Epithelial cell of proximal tubule (primary cell): ENCODE data around the gene SHKBP1. TPM values are rescaled to one million over a fixed set of nuclear protein-coding genes. Genes with fewer than 3 reads are reported as not detected.

Experiments
- DNase-seq: peaks from one replicate; pipeline ENCODE4 v3.0.0-alpha.2; 2011; ENCODE audit warnings: low read depth
- H3K4me3 ChIP-seq: 2 replicates; pipeline ENCODE4 v1.5.1; 2011; ENCODE audit warnings: low read depth, mild to moderate bottlenecking, low read length
- total RNA-seq: library from RNA; depleted of rRNA; stranded (reverse); fragments of >200 nt; gene quantifications from 2 replicates; pipeline ENCODE4 v1.2.3, GENCODE V29; 2015
- TF ChIP-seq, protein P1 (sequence below): conservative IDR thresholded peaks from 2 replicates; pipeline ENCODE4 v1.5.1; 2012; ENCODE audit warnings: low read depth, mild to moderate bottlenecking, low read length

SHKBP1 gene, protein sequence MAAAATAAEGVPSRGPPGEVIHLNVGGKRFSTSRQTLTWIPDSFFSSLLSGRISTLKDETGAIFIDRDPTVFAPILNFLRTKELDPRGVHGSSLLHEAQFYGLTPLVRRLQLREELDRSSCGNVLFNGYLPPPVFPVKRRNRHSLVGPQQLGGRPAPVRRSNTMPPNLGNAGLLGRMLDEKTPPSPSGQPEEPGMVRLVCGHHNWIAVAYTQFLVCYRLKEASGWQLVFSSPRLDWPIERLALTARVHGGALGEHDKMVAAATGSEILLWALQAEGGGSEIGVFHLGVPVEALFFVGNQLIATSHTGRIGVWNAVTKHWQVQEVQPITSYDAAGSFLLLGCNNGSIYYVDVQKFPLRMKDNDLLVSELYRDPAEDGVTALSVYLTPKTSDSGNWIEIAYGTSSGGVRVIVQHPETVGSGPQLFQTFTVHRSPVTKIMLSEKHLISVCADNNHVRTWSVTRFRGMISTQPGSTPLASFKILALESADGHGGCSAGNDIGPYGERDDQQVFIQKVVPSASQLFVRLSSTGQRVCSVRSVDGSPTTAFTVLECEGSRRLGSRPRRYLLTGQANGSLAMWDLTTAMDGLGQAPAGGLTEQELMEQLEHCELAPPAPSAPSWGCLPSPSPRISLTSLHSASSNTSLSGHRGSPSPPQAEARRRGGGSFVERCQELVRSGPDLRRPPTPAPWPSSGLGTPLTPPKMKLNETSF
- 108 and 113 TPM in 2 replicates for total RNA-seq

DNA sequence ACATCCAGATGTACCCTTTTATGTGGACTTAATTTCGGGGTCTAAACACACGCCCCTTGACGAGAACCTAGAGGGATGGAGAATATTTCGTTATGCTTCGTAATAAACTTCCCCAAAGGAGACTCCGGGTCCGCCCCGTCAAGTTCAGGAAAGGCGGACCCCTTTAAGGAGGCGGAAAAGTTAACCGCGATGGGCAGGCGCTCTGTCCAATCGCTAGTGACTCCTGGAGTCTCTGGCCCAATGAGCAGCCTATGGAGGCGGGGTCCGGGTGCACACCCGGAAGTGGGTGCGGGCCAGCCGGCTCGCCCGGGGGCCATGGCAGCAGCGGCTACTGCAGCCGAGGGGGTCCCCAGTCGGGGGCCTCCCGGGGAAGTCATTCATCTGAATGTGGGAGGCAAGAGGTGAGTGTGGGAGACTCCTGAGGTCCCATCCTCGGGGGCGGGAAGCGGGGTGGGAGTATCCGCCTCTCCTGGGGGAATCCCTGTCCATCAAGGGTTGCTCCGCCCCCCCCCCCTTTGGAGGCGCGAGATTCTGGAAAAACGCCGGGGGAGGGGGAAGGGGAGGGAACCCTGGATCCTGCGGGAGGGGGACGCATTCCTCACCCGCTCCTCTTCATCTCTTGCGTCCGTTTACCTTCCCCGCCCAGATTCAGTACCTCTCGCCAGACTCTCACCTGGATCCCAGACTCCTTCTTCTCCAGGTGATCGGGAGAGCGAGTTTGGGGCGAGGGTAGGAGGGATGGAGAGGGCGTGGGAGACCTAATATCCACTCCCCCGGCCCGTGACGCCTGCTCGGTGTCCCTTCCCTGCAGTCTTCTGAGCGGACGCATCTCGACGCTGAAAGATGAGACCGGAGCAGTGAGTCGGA lies at the start of gene SHKBP1:
TSS of gene SHKBP1 (plus strand) at position 289 of the 867 bp plus-strand sequence. CDS start at position 316, 27 bp downstream.
- TF ChIP-seq, protein P1, sequence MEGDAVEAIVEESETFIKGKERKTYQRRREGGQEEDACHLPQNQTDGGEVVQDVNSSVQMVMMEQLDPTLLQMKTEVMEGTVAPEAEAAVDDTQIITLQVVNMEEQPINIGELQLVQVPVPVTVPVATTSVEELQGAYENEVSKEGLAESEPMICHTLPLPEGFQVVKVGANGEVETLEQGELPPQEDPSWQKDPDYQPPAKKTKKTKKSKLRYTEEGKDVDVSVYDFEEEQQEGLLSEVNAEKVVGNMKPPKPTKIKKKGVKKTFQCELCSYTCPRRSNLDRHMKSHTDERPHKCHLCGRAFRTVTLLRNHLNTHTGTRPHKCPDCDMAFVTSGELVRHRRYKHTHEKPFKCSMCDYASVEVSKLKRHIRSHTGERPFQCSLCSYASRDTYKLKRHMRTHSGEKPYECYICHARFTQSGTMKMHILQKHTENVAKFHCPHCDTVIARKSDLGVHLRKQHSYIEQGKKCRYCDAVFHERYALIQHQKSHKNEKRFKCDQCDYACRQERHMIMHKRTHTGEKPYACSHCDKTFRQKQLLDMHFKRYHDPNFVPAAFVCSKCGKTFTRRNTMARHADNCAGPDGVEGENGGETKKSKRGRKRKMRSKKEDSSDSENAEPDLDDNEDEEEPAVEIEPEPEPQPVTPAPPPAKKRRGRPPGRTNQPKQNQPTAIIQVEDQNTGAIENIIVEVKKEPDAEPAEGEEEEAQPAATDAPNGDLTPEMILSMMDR = no peak
- peak within 1 kb of the TSS; percentile 97 for H3K4me3 ChIP-seq
- no peak for DNase-seq

DNA sequence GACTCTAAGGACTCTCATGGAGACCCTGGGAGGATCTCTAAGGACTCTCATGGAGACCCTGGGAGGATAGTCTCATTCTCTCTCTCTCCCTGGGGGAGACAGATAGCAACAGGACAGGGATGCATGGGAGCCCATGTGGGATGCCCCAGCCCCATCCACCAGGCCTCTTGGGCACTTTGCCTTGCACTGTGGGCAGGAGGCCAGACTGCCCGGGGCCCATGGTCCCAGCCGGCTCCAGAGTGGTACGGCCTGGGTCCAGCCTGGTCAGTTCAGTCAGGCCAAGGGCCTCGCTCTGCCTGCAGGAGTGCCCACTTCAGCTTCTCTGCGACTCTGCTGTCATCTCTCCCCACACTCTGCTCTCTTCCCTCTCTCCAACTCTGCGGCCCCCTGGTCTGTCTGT lies 48.6 kb upstream of the SHKBP1 start:
- no peak for DNase-seq

DNA sequence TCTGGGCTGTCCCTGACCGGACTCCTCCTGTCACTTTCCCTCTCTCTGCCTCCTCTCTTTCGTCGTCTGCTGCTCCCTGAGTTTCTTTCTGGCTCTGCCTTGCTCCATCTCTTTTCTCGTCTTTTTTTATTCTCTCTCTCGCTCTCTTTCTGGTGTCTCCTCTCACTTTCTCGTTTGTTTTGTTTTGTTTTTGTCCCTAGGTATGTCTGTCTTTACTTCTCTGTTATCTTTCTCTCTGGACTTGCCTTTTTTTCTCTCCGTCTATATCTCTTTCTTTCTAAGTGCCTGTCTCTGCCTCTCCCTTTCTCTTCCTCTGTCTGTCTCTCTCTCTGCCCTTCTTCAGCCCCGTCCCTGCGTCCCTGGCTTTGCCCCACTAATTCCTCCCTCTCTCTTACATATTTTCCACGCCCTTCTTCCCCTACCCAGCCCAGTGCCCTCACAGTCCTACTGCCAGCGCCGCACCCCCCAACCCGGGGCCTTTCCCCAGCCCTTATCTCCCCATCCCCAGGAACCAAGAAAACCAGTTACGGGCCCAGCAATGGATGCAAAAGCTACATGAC lies 48.1 kb upstream of the SHKBP1 start:
- no peak for DNase-seq
- TF ChIP-seq, protein P1 = no peak
- H3K4me3 ChIP-seq = no peak overlapping the region

More for the DNA sequence above, 48.6 kb upstream of the SHKBP1 start:
- TF ChIP-seq, protein P1 = no peak
- H3K4me3 ChIP-seq = no peak overlapping the region

DNA sequence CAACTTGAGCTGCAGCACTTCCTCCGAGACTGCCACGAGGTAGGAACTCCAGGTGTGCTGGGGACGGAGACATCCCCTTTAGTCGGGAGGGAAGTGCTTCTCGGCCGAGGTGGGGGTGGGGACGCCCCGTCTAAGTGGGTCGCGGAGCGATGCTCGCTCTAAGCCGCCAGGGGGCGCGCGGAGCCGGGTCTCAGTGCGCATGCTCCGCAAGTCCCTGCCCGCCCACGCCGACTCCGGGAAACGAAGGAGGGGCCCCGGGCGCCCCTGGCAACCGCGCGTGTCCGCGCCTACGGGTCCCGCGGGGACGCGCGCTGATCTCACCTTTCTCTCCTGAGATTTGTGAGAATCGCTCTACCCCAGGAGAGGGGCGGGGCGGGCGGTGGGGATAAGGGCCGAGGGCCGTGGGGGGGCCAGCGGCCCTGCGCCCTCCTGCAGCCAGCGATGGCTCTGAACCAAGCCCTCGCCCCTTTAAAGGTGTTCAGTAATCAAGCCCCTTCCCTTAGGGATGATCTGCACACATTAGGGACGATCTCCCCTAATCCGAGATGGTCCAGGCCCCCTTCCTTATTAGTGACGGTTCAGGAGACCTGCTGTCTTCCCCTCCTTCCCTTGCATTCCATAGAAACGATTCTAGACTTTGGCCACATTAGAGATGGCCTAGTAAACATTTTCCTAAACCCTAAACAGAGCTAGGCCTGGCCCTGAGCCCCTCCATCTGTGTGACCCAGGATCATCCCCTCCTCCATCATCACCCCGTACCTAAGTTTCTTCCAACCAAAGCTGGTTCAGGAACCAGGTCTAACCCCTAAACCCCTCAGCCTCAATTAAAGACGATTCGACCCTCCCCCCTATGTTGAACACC lies 47.3 kb upstream of the SHKBP1 start:
- no peak for DNase-seq
- TF ChIP-seq, protein P1 = peak; percentile 85
- peak overlapping the region; percentile 56 for H3K4me3 ChIP-seq

DNA sequence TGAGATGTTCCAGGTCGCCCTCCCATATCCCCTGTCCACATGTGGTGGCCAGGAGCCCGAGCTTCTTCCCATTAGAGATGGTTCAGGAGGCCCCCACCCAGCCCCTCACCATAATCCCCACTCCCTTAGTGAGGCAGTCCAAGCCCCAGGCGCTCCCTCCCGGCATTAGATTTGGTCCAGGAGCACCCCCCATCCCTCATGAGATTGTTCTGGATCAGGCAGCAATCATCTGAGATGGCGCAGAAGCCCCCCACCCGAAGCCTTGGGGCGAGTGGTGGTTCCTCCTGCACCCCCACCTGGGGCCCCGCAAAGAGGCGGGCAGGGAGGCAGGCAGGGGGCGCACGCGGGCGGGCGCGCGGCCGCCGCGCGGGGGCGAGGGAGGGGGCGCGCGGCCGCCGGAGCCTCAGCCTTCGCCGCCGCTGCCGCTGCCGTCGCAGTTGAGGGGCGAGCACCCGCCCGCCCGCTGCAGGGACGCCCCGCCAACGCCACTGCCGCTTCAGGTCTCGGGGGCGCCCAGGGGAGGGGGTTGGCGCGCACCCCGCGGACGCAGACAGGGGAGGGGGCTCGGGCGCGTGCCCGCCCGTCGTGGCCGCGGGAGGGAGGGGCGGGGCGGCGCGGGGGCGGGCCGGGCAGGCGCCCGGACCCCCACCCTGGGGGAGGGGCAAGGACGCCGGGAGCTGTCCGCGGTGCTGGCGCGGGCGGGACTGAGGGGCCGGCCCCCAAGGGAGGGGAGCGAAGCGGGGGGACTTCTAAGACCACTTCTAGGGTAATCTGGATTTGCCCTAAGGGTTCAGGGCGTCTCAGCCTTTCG lies 46.4 kb upstream of the SHKBP1 start:
- peak overlapping the region; percentile 8 for H3K4me3 ChIP-seq
- no peak for DNase-seq
- TF ChIP-seq, protein P1 = peak; percentile 35
